T-helper 17 cell (primary cell): ENCODE measurements around the gene TSPAN18. TPM values are rescaled to one million over a fixed set of nuclear protein-coding genes. Genes with fewer than 3 reads are reported as not detected.
A peak's percentile ranks its signal among the peaks of the same experiment; 100 is the strongest.

ENCODE experiments used
- ATAC-seq: fragments of 150-1000 bp; cut with Tn5 transposase; 2 replicates; pipeline ENCODE4 v1.10.0; 2021; ENCODE audit warnings: mild to moderate bottlenecking, moderate library complexity
- DNase-seq, 3 donors: peaks; one replicate each; pipeline versions ENCODE4 v3.0.0 to v3.0.0-alpha.2; 2020 to 2021
- H3K9me3 ChIP-seq: one replicate; pipeline ENCODE4 v1.7.0; 2013; ENCODE audit warnings: low read length, mild to moderate bottlenecking; ENCODE audit not compliant: control insufficient read depth, poor library complexity, severe bottlenecking
- H3K27ac Mint-ChIP-seq: one replicate; pipeline ENCODE4 v1.8.0; 2022; ENCODE audit warnings: mild to moderate bottlenecking, moderate library complexity, mixed read lengths
- H3K27me3 Mint-ChIP-seq: one replicate; pipeline ENCODE4 v1.8.0; 2022; ENCODE audit warnings: mixed read lengths
- H3K36me3 Mint-ChIP-seq: one replicate; pipeline ENCODE4 v1.8.0; 2022; ENCODE audit warnings: low read depth, mixed read lengths
- H3K4me1 Mint-ChIP-seq: one replicate; pipeline ENCODE4 v1.8.0; 2022; ENCODE audit warnings: mild to moderate bottlenecking, mixed read lengths
- H3K4me3 Mint-ChIP-seq: one replicate; pipeline ENCODE4 v1.8.0; 2022; ENCODE audit warnings: mild to moderate bottlenecking, moderate library complexity, mixed read lengths
- total RNA-seq, 4 donors: library from RNA in 2 of 4; stranded (reverse) in 2 of 4; gene quantifications; one replicate each; pipeline ENCODE4 v1.2.3 and lab custom pipeline; 2022 to 2026

TSPAN18 gene
- total RNA-seq, 2 donors from 2014 or later, result 79.8 to 93.2 TPM

- Mint-ChIP-seq H3K27ac (peak overlapping the region; percentile 11), H3K4me3 (no peak overlapping the region), H3K36me3 (no peaks in the 10 kb centered on the region), H3K27me3 (peaks cover 4% of the 10 kb centered on the region), H3K4me1 (peaks cover 8% of the 10 kb centered on the region)
- H3K9me3 ChIP-seq, result no peaks in the 10 kb centered on the region
- no peak for ATAC-seq
- no peak for DNase-seq
These were observed 254.0 kb downstream of the TSPAN18 start for GRCh38 chr11:44980533-44981427.

Other genes with a start within 250 kb of the TSPAN18 start
- 100 to 1,000 TPM; 112 to 146 TPM for gene CD82, start 161.3 kb upstream of the TSPAN18 start, total RNA-seq
- gene TP53I11, start 223.9 kb downstream of the TSPAN18 start, total RNA-seq, result 1 to 10 TPM; 1.8 to 3.9 TPM